GM21529 (cell line): ENCODE measurements around the gene LIN7C.

Source experiments
- ATAC-seq: cut with Tn5 transposase; IDR thresholded peaks from one replicate; pipeline ENCODE4 v1.9.1; 2021; ENCODE audit not compliant: unreplicated experiment

LIN7C gene

GRCh38 chr11:27512238-27512637 is 5.7 kb upstream of the LIN7C start:
- ATAC-seq: no peak

GRCh38 chr11:27509908-27510307 is 3.3 kb upstream of the LIN7C start:
- ATAC-seq: no peak

DNA sequence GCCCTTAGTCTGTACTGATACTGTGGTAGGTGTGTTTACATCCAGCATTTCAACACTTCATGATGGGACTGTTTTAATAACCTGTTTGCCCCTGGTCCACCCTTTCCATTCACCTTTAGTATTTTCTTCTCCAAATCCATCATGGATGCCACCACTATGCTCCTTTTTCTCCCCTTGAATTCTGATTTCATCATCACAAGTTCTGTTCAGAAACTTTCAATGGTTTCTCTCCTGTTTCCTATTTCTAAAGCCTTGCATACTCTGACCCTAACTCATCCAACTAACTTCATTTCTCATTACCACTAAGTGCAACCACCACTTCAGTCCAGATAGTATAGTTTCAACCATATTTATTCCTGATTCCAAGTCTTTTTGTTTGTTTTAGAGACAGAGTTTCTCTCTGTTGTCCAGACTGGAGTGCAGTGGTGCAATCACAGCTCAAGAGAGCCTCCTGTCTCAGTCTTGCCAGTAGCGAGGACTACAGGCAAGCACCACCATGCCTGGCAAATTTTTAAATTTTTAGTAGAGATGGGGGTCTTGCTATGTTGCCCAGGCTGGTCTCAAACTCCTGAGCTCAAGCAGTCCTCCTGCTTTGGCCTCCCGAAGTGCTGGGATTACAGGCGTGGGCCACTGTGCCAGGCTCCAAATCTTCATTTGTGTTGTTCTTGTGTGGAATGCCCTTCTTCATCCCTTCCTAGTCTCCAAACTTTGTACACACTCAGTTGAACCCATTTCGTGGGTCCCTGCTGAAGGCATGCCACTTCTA is 1.2 kb upstream of the LIN7C start:
- ATAC-seq: no peak

GRCh38 chr11:27505781-27506180 is 788 bp downstream of the LIN7C start:
- peak; percentile 2 for ATAC-seq

DNA sequence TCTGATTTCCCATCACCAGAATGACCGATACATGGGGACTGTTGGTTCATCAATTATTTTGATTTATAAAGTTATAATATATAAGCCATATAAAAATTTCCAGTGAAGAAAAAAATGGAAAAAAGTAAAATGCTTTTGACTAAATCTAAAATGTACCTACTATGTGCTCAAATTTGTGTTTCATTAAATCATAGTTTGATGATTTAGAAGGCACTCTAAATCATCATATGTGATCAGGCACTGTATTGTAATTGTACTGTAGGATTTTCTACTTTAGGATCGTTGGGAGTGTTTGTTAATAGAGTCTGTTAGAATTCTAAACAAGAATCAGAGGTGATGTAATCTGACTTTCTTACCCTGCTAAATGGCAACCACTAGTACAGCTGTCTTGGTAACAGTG is 2.4 kb downstream of the LIN7C start:
- ATAC-seq: no peak

DNA sequence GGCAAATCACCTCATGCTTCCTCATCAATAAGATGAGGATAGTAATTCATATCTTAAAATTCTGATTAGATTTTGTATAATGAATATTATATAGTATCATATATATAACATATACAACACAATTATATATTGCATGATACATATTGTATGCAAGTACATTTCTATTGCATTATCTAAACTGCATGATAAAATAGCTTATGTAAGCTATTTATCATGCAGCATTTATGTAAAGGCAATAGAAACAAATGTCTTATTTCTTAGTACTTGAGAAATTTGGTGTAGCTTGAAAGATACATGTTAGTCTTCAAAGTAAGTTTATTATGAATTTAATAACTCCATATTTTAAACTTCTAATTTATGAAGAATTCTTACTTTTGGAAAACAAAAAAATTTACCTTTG is 5.5 kb downstream of the LIN7C start:
- no peak for ATAC-seq

DNA sequence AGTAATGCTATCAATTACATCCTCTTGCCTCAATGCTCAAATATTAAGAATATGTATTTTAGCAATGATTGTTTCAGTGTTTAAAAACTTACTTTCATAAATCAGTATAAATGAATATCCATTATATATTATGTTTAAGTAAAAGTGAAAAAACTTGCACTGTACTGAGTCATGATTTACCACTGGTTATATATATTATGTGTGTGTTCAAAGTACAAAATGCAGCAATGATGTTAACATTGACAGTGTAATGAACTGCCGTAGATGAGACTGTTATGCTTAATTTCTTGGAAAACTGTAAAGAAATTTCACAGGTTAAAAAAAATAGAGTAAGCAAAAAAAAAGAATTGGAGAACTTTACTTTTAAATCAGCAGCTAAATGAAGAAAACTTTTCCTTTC is 8.7 kb downstream of the LIN7C start:
- ATAC-seq: no peak

DNA sequence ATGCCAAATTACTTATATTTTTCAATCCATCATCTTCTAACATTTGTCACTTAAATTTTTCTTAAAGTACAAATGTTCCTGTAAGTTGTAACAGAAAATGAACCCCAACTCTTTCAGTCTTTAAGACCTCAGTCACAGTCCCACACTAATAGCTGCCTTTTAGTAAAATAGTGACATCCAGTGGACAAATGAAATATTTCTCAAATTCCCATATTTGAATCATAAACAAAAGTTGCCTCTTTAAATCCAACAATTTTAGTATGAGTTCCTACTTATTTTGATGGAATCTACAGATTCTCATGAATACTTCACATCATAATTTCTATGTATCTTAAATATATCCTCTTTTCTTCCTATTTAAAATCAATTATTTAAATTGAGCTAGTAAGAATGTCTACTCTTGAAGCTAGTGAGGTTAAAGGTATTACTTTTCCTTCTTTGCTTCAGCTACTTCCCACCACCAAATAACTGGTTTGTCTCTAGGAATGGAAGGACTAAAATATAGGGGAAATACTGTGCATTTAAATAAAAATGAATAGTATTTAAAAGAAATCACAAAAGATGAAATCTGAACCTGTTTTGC is 9.2 kb downstream of the LIN7C start:
- ATAC-seq: peak; percentile 71

GRCh38 chr11:27496461-27496860 is 10.1 kb downstream of the LIN7C start:
- ATAC-seq: no peak

DNA sequence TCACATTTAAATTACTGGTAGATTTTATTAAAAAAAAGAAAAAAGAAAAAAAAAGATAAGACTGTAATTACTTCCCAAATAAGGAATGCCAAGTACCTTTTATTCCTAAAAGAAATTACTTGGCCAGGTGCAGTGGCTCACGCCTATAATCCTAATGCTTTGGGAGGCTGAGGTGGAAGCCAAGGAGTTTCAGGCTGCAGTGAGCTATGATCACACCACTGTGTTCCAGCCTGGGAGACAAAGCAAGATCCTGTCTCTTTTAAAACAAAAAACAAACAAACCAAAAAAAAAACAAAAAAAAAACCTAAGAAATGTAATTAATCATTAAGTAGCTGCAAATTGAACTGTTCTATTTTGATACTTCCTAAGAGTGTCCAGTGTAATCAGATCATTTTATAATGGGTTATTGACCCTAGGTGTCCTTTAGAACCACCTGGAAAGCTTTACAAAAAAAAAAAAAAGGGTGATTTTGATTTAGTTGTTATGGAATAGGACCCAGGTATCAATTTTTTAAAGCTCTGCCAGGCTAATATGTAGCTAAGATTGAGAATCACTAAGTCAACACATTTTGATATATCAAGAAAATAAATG is 10.8 kb downstream of the LIN7C start:
- ATAC-seq: no peak

- ATAC-seq: no peak
Measured at GRCh38 chr11:27489092-27489491, 17.5 kb downstream of the LIN7C start.

DNA sequence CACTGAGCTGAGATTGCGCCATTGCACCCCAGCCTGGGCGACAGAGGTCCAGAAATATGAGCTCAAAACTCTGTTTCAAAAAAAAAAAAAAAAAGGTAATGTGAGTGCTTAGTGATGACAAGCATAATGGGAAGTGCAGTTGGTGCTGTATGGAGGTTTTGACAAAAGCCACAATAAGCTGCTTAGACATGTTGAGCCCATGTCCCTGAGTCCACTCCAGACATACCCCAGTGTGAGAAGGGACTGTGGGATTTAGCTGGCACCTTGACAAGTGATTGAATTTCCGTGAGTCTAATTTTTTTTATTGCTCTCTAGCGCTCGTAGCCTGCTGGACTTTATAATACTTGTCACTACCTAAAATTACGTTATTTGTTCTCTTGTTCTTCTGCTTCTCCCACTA is 18.9 kb downstream of the LIN7C start:
- no peak for ATAC-seq

- peak; percentile 62 for ATAC-seq
Measured at GRCh38 chr11:27485930-27486773, 20.4 kb downstream of the LIN7C start.

GRCh38 chr11:27482793-27483192 is 23.8 kb downstream of the LIN7C start:
- no peak for ATAC-seq

GRCh38 chr11:27481992-27482391 is 24.6 kb downstream of the LIN7C start:
- no peak for ATAC-seq

DNA sequence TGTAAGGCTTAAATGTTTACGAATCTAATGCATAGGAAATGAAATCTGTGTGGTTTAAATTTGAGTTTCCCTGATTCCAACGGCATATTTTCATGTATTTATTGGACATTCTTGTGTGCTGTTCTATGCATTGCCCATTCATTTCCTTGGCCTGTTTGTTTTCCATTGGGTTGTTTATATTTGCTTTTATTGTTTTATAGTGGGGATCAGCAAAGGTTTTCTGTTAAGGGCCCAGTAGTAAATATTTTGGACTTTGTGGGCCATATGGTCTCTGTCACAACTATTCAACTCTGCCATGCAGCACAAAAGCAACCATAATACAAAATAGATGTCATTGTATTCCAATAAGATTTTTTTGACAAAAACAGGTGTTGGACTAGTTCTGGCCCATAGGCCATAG is 28.7 kb downstream of the LIN7C start:
- ATAC-seq: no peak

- no peak for ATAC-seq
Measured at GRCh38 chr11:27477243-27477642, 29.3 kb downstream of the LIN7C start.

DNA sequence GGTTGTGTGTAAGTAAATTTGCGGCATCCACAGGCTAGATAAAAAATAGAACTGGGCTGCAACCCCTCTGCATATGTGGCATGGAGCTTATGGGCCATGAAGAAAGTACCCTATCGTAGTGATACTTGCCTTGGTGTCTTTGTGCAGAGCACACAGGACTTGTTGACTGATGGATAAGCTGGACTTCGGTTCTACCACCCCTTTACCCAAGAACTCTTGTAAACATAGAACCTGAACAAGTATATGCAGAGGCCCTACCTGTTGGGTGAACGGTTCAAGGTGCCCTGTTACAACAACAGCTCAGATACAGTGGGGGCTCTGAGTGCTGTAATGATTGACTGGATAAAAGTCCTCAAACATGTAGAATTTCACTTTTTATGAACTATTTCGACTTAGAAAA is 30.9 kb downstream of the LIN7C start:
- ATAC-seq: no peak

DNA sequence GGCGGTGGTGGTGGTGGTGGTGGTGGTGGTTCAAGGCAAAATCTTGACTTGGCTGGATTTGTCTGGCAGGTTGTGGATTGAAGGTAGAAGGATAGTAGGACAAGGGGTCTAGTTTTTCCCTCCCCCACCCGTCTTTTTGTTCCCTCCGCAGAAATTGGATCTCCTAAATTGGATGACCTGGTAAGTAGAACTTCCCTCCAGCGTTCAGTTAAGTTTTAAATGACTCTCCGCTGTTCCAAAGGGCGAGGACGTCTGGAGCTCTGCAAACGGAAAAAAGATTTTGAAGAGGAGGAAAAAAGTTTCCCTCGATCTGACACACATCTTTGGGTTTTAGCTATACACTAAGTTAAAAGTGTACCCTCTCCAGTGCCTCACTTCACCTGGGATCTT is 33.6 kb downstream of the LIN7C start:
- no peak for ATAC-seq

DNA sequence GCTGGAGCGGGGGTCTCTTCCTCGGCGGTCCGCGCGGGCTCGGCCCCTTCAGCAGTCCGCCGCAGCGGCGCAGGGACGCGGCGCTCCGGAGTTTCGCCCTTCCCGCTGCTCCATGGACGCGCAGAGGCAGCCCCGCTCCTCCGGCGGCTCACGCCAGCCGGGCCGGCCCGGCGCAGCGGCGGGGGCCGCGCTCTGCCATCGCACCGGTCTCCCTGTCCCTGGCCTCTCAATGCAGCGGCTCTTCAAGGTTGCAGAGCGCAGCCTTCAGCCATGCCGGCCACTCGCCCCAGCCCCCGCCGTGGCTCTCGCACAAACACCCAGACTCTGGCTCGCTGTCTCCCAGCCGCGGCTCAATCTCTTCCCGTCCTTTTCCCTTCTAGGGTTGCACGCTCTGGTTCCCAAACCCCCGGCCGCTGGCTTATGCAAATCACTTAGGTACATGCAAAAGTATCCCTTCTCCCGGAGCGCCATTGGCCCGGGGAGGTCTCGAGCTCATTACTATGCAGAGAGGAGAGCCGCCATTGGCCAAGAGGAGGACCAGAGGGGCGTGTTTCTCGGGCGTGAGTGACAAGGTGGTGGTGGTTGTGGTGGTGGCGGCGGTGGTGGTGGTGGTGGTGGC is 34.1 kb downstream of the LIN7C start, which contains the start of gene LGR4:
TSS of gene LGR4 (minus strand) at position 393 of the 619 bp plus-strand sequence. CDS start 488 bp downstream, outside the sequence.
- peak; percentile 78 for ATAC-seq
